HG02571 (cell line): ENCODE measurements around the gene EEA1.
"Not testable (repeated sequence)": the region's sequence is repeated elsewhere in the genome, so short reads cannot be mapped to it uniquely, and the experiment has no call there.

Source experiments
- ATAC-seq: cut with Tn5 transposase; IDR thresholded peaks from one replicate; pipeline ENCODE4 v1.9.1; 2021; ENCODE audit warnings: mild to moderate bottlenecking, moderate library complexity; ENCODE audit not compliant: unreplicated experiment

Gene EEA1

GRCh38 chr12:92759634-92760268, 169.3 kb downstream of the EEA1 start:
- no peak for ATAC-seq

- ATAC-seq = no peak
Measured at GRCh38 chr12:92757597-92758121, 171.4 kb downstream of the EEA1 start.

GRCh38 chr12:92756898-92757596, 172.0 kb downstream of the EEA1 start:
- no peak for ATAC-seq

GRCh38 chr12:92753976-92754885, 174.9 kb downstream of the EEA1 start:
- ATAC-seq = no peak

GRCh38 chr12:92749691-92750090, 179.4 kb downstream of the EEA1 start:
- ATAC-seq = not testable (repeated sequence)

GRCh38 chr12:92747151-92747550, 181.9 kb downstream of the EEA1 start:
- ATAC-seq = no peak

- ATAC-seq = no peak
Measured at GRCh38 chr12:92745856-92746550, 183.1 kb downstream of the EEA1 start.

GRCh38 chr12:92743026-92743425, 186.1 kb downstream of the EEA1 start:
- ATAC-seq = no peak

GRCh38 chr12:92740411-92740810, 188.7 kb downstream of the EEA1 start:
- no peak for ATAC-seq

GRCh38 chr12:92739113-92739512, 190.0 kb downstream of the EEA1 start:
- ATAC-seq = no peak

GRCh38 chr12:92737855-92738850, 190.9 kb downstream of the EEA1 start:
- ATAC-seq = no peak

- ATAC-seq = no peak
Measured at GRCh38 chr12:92736605-92737004, 192.5 kb downstream of the EEA1 start.

- ATAC-seq = no peak
Measured at GRCh38 chr12:92735131-92735721, 193.9 kb downstream of the EEA1 start.

- no peak for ATAC-seq
Measured at GRCh38 chr12:92733661-92734060, 195.4 kb downstream of the EEA1 start.

GRCh38 chr12:92733181-92733580, 195.9 kb downstream of the EEA1 start:
- no peak for ATAC-seq

- ATAC-seq = no peak
Measured at GRCh38 chr12:92732716-92733115, 196.4 kb downstream of the EEA1 start.

GRCh38 chr12:92732216-92732615, 196.9 kb downstream of the EEA1 start:
- no peak for ATAC-seq

GRCh38 chr12:92730758-92731157, 198.3 kb downstream of the EEA1 start:
- ATAC-seq = no peak

GRCh38 chr12:92729773-92730305, 199.3 kb downstream of the EEA1 start:
- ATAC-seq = no peak
